Articular chondrocyte of knee joint (primary cell): ENCODE results near the gene DAPK1. TPM values are rescaled to one million over a fixed set of nuclear protein-coding genes. Genes with fewer than 3 reads are reported as not detected.

ENCODE experiments used
- small RNA-seq: library from RNA; depleted of rRNA; stranded (forward); fragments of <200 nt; gene quantifications from one replicate; pipeline ENCODE3, GENCODE V24; 2012
- total RNA-seq: library from RNA; depleted of rRNA; stranded (reverse); fragments of >200 nt; gene quantifications from 2 replicates; pipeline ENCODE4 v1.2.3, GENCODE V29; 2012

DAPK1 gene
- total RNA-seq = 123 and 127 TPM in 2 replicates

GRCh38 chr9:87497604-87498045 is at the start of gene DAPK1:
TSS of gene DAPK1 (plus strand) at chr9:87497867. CDS start at chr9:87499078, 1,211 bp downstream.

GRCh38 chr9:87725900-87726709 is 228.4 kb downstream of the DAPK1 start, which contains the start of gene CTSL:
TSS of gene CTSL (plus strand) at chr9:87726119. CDS start at chr9:87727604, 1,485 bp downstream.

Small RNA genes lying within 50 kb of the gene (small RNA-seq; reads per million reads assigned to genes)
- not detected for gene AL161787.1

Other genes with a start within 250 kb of the DAPK1 start
- gene CTSL, start 228.3 kb downstream of the DAPK1 start, total RNA-seq = 602 and 865 TPM in 2 replicates